ENCODE results near the gene TEX30.

The TEX30 gene

DNA sequence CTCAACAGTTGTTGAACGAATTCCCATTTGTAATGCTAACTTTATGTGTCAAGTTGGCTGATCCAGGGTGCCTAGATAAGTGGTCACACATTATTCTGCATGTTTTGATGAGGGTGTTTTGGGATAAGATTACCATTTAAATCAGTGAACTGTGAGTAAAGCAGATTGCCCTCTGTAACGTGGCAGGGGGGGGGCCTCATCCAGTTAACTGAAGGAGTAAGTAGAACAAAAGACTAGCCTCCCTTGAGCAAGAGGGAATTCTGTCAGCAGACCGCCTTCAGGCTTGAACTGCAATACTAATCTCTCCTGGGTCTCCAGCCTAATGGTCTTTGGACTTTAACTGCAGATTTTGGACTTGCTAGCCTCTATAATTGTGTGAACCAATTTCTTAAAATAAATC is 4.2 kb upstream of the TEX30 start:
- no peak for DNase-seq

- no peak for DNase-seq
Measured at GRCh38 chr13:102776271-102776670, 2.7 kb upstream of the TEX30 start.

DNA sequence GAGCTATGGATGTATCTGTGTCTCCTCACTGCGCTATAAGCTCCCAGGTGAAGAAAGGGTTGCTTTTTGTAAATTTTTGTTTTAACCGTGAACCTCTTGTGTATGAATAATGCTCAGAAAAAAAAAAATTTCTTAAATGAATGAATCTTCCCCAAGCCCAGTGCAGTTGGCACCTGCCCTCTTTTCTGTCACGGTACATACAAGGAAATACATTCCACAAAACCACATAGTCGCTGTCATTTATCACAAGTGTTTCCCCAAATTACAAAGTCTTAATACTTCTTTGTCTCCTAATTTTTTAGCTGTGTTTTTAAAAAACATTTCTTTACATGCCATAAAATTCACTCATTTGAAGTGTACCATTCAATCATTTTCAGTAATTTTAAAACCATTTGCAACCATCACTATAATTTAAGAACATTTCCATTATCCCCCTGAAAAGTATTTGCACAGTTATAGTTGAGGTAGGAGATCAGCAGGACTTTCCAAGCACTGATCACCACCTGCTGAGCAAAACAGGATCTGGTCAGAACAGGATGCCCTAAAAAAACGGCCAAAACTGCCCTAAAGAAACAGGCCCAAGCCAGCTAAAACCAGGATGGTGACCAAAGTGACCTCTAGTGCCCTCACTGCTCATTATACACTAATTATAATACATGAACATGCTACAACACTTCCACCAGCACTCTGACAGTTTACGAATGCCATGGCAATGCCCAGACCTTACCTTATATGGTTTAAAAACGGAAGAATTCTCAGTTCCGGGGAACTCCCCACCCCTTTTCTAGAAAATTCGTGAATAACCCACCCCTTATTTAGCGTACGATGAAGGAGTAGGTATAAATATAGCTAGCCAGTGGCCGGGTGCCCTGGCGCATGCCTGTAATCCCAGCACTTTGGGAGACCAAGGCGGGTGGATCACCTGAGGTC is 1.3 kb upstream of the TEX30 start:
- DNase-seq = no peak

- peak; percentile 36 for DNase-seq
Measured at GRCh38 chr13:102774214-102774568, 605 bp upstream of the TEX30 start.

DNA sequence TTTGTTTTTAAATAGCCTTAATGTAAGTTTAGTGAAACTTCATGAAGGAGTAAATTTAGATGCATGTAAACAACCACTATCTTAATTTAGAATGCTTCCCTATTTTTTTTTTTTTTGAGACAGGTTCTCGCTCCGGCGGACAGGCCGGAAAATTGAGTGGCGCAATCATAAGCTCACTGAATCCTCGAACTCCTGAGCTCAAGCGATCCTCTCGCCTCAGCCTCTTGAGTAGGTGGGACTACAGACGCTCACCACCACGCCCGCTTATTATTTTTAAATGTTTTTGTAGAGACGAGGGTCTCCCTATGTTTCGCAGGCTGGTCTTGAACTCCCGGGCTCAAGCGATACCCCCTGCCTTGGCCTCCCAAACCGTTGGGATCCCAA is 1.6 kb downstream of the TEX30 start:
- DNase-seq = no peak

- DNase-seq = no peak
Measured at GRCh38 chr13:102771298-102772041, 2.1 kb downstream of the TEX30 start.

DNA sequence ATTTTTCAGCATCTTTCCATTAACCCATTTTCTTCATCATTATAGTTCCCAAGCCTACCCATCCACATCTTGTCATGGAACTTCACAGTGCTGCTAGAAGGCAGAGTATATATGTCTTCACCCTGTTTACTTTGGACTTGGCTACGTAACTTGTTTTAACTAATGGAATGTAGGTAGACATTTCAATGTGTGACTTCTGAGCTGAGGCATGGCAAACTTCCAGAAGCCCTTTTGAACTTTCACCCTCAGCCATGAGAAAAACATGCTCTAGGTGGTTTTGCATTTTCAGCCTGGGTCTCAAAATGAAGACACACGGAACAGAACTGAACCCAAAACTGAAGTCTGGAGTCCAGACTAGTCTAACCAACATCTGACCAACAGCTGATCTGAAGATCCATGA is 3.2 kb downstream of the TEX30 start:
- no peak for DNase-seq

GRCh38 chr13:102769679-102770078 is 3.9 kb downstream of the TEX30 start:
- DNase-seq = no peak

DNA sequence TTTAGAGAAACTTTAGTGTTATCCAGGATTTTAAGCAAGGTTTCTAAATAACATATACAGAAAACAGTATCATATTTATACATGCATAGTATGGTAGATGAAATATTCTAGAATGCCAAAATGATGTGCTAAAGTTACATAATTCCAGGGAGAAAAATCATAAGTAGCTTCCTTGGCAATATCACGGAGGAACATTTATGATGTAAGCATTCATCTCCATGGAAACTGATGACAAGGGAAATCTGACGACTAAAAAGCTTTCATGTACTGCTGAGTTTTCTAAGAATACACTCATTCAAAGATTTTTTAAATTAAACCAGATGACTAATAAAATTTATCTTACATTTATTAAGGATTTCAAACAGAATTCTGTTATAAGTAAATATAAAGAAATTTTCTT is 4.7 kb downstream of the TEX30 start:
- no peak for DNase-seq

GRCh38 chr13:102763741-102764140 is 9.8 kb downstream of the TEX30 start:
- DNase-seq = no peak

DNA sequence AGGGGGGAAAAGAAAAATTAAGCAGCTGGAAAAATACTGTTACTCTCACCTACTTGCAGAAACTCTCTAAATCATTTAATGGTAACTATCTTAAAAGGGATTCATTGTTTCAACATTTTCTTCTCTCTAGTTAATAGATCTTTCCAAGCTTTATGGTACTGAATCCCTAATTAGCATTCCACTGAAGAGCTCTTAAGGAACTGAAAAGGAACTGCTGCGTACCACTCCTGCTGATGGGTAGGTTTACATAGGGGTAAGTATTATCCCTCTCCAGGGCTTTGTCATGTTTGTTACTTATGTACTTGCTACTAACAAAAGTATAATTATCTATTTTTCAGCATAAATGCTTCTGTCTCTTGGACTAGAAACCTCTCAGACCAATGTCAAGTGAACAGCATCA is 12.5 kb downstream of the TEX30 start:
- no peak for DNase-seq

GRCh38 chr13:102758842-102759241 is 14.7 kb downstream of the TEX30 start:
- no peak for DNase-seq

DNA sequence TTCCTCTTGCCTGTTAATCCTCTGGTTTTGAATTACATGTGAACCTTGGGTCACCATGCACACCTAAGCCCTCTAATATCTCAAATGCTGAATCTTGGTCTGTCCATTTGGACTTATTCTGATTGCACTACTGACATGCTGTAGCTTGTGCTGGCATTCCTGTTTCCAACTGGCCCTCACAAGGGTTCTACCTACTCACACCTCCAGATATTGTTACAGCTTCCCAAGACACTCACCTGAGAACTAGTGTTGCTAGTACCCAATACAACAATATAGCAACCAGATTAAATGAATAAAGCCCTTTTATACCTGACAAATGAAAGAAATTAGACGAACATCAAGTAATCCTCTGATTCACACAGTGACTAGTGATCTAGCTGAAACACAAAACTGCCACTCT is 16.6 kb downstream of the TEX30 start:
- no peak for DNase-seq

DNA sequence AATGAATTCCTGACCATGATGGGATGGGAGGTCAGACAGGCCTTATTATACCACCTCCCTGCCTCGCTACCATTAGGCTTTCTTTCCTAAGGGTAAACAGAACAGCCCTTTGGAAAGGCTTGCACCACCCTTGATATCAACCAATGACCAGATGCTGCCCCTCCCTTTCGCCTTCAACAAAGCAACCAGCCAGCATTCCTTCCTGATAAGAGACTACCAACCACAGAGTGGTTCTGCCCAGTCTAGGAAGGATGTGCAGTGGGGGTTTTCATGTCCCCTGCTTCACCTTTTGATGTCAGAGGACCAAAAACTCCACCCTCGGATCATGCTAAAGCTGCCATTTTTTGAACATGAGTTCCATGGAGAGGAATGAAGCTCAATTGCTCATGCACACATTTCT is 21.7 kb downstream of the TEX30 start:
- DNase-seq = no peak

- no peak for DNase-seq
Measured at GRCh38 chr13:102742506-102742905, 31.1 kb downstream of the TEX30 start.

GRCh38 chr13:102742101-102742500 is 31.5 kb downstream of the TEX30 start:
- no peak for DNase-seq

GRCh38 chr13:102729560-102730270 is 43.9 kb downstream of the TEX30 start:
- no peak for DNase-seq

GRCh38 chr13:102726430-102726829 is 47.2 kb downstream of the TEX30 start:
- DNase-seq = no peak

GRCh38 chr13:102724923-102725322 is 48.7 kb downstream of the TEX30 start:
- no peak for DNase-seq

- DNase-seq = no peak
Measured at GRCh38 chr13:102721800-102722231, 51.8 kb downstream of the TEX30 start.

GRCh38 chr13:102718746-102719145 is 54.8 kb downstream of the TEX30 start:
- no peak for DNase-seq

All from left hindlimb (tissue), 1 donor.